ENCODE data around the gene ACP1.

DNA sequence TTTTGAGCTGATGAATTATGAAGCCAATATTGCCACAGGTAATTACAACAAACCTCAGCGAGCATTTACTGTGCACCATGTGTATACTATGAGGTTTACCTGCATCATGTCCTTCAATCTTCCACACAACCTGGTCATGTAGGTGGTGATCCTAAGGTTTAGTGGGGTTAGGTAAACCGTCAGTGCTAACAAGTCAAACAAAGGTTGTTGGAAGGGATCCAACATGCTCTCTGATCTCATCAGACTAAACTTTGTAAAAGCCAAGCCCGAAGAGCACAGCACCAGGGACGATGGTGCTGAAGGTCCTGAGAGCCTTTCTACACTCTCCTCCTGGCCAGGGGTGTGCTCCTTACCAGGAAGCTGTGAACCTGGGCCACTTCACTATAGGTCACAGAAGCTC is 30.3 kb upstream of the ACP1 start:
- TF ChIP-seq, protein P1, sequence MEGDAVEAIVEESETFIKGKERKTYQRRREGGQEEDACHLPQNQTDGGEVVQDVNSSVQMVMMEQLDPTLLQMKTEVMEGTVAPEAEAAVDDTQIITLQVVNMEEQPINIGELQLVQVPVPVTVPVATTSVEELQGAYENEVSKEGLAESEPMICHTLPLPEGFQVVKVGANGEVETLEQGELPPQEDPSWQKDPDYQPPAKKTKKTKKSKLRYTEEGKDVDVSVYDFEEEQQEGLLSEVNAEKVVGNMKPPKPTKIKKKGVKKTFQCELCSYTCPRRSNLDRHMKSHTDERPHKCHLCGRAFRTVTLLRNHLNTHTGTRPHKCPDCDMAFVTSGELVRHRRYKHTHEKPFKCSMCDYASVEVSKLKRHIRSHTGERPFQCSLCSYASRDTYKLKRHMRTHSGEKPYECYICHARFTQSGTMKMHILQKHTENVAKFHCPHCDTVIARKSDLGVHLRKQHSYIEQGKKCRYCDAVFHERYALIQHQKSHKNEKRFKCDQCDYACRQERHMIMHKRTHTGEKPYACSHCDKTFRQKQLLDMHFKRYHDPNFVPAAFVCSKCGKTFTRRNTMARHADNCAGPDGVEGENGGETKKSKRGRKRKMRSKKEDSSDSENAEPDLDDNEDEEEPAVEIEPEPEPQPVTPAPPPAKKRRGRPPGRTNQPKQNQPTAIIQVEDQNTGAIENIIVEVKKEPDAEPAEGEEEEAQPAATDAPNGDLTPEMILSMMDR (IDR thresholded peaks at IDR 0.05) = no peak
- TF ChIP-seq ZFX (IDR thresholded peaks at IDR 0.05; ENCODE audit: borderline replicate concordance) = no peak

All from 22Rv1 (cell line).